Endothelial cell of umbilical vein (primary cell): ENCODE measurements around the gene DHCR7. TPM values are rescaled to one million over a fixed set of nuclear protein-coding genes. Genes with fewer than 3 reads are reported as not detected.

Experiments
- BruUV-seq: library from RNA; stranded (reverse); fragments of 400-500 nt; replicated peaks from 2 replicates; lab custom pipeline; 2021; lab: Mats Ljungman, UMichigan
- CTCF ChIA-PET: fragments of 300-600, 350-600 bp; sonication (Branson Sonifier 250); formaldehyde crosslinking; loops from one replicate; lab custom pipeline; 2021; ENCODE audit warnings: antibody characterized with exemption, inconsistent platforms; lab: Charles Lee
- POLR2A ChIA-PET: fragments of 300-600, 350-600 bp; sonication (Branson Sonifier 250); formaldehyde crosslinking; loops from one replicate; lab custom pipeline; 2021; ENCODE audit warnings: antibody characterized with exemption, inconsistent platforms; lab: Charles Lee
- DNase-seq: peaks from one replicate; pipeline ENCODE4 v3.0.0-alpha.2; 2011; ENCODE audit warnings: low read depth, low spot score
- FAIRE-seq: peaks from 2 replicates; lab custom pipeline; 2011; peaks lifted over from hg19 to GRCh38; lab: Jason Lieb, UNC
- H2AFZ ChIP-seq: 2 replicates; pipeline ENCODE4 v1.6.0; 2012; ENCODE audit warnings: low read depth, low read length, control low read depth, inconsistent platforms
- H3K27ac ChIP-seq: 2 replicates; pipeline ENCODE4 v1.5.1; 2011; ENCODE audit warnings: low read depth, mild to moderate bottlenecking, control low read depth, low read length, moderate library complexity; ENCODE audit not compliant: insufficient read depth
- H3K27me3 ChIP-seq, 2 experiments: 2 replicates each; pipeline versions ENCODE4 v1.6.0 to v1.6.1; 2011; ENCODE audit warnings: low read length in 2 of 2, mixed read lengths in 1 of 2; ENCODE audit not compliant: control insufficient read depth in 2 of 2, insufficient read depth in 2 of 2
- H3K36me3 ChIP-seq, 2 experiments: 2 replicates in 1 of 2; 3 replicates in 1 of 2; pipeline ENCODE4 v1.5.1; 2011; ENCODE audit warnings: low read length in 2 of 2, mild to moderate bottlenecking in 1 of 2, moderate library complexity in 1 of 2; ENCODE audit not compliant: control insufficient read depth in 2 of 2, insufficient read depth in 2 of 2; ENCODE audit errors: extremely low read depth in 1 of 2
- H3K4me1 ChIP-seq: 3 replicates; pipeline ENCODE4 v1.5.1; 2011; ENCODE audit warnings: mild to moderate bottlenecking, low read length; ENCODE audit not compliant: control insufficient read depth, insufficient read depth; ENCODE audit errors: extremely low read depth
- H3K4me2 ChIP-seq: 2 replicates; pipeline ENCODE4 v1.6.1; 2011; ENCODE audit warnings: low read length, control low read depth, mixed read lengths; ENCODE audit not compliant: insufficient read depth
- H3K4me3 ChIP-seq, 3 experiments: fragments of 200-600 bp in 1 of 3; sonication (generic), shearing (Covaris generic) in 1 of 3; replicated peaks in 1 of 3; 2 replicates each; pipeline ENCODE4 v1.5.1; 2011 to 2016; ENCODE audit warnings: control low read depth in 3 of 3, low read length in 3 of 3, mild to moderate bottlenecking in 2 of 3, inconsistent platforms in 1 of 3, low read depth in 1 of 3, moderate library complexity in 1 of 3; ENCODE audit not compliant: insufficient read depth in 1 of 3
- H3K79me2 ChIP-seq: 2 replicates; pipeline ENCODE4 v1.6.0; 2012; ENCODE audit warnings: low read length, inconsistent platforms; ENCODE audit not compliant: control insufficient read depth, insufficient read depth
- H3K9ac ChIP-seq: replicated peaks from 2 replicates; pipeline ENCODE3; 2011; ENCODE audit warnings: low read length, control low read depth; ENCODE audit not compliant: insufficient read depth; ENCODE audit errors: extremely low read depth
- H3K9me1 ChIP-seq: replicated peaks from 3 replicates; pipeline ENCODE4 v1.6.0; 2011; ENCODE audit warnings: mild to moderate bottlenecking, low read length; ENCODE audit not compliant: control insufficient read depth, insufficient read depth; ENCODE audit errors: extremely low read depth
- H3K9me3 ChIP-seq: replicated peaks from 2 replicates; pipeline ENCODE4 v1.5.1; 2012; ENCODE audit warnings: low read length, inconsistent platforms; ENCODE audit not compliant: control insufficient read depth, insufficient read depth
- H4K20me1 ChIP-seq: replicated peaks from 2 replicates; pipeline ENCODE3; 2011; ENCODE audit warnings: mild to moderate bottlenecking, low read length; ENCODE audit not compliant: control insufficient read depth, insufficient read depth; ENCODE audit errors: extremely low read depth
- EZH2 ChIP-seq: IDR thresholded peaks from 2 replicates; pipeline ENCODE4 v1.6.1; 2012; ENCODE audit warnings: borderline replicate concordance, low read depth, mild to moderate bottlenecking, moderate library complexity, low read length, inconsistent platforms; ENCODE audit not compliant: severe bottlenecking
- FOS ChIP-seq: IDR thresholded peaks from 2 replicates; pipeline ENCODE4 v1.6.1; 2011; ENCODE audit warnings: mild to moderate bottlenecking, low read length, moderate library complexity, borderline replicate concordance; ENCODE audit not compliant: insufficient read depth
- GATA2 ChIP-seq: IDR thresholded peaks from 2 replicates; pipeline ENCODE4 v1.7.0; 2011; ENCODE audit warnings: low read depth, mild to moderate bottlenecking, moderate library complexity, mixed read lengths, low read length; ENCODE audit not compliant: insufficient read length, insufficient read depth
- JUN ChIP-seq: IDR thresholded peaks from 2 replicates; pipeline ENCODE4 v1.6.1; 2011; ENCODE audit warnings: borderline replicate concordance, low read depth; ENCODE audit not compliant: insufficient read length, insufficient read depth
- MYC ChIP-seq: IDR thresholded peaks from one replicate; pipeline ENCODE4 v1.6.1; 2011; ENCODE audit warnings: mild to moderate bottlenecking, low read depth, low read length
- POLR2A ChIP-seq: IDR thresholded peaks from 2 replicates; pipeline ENCODE4 v1.6.1; 2012; ENCODE audit warnings: low read depth, mild to moderate bottlenecking, control low read depth, low read length
- POLR2AphosphoS5 ChIP-seq: IDR thresholded peaks from 2 replicates; pipeline ENCODE4 v1.6.1; 2012; ENCODE audit warnings: low read depth, mild to moderate bottlenecking, control low read depth, low read length, moderate library complexity; ENCODE audit not compliant: insufficient read depth
- dilution Hi-C: fragments of 300-500 bp; cut with MboI; formaldehyde crosslinking; loops from one replicate; pipeline ENCODE4 v1.15.0; 2019; ENCODE audit warnings: low sequenced_read_pairs; ENCODE audit not compliant: extremely low pct_ligation_motif_present
- intact Hi-C: fragments of 100-400 bp; cut with micrococcal nuclease; formaldehyde crosslinking; loops from one replicate; pipeline ENCODE4 v1.10.0; 2022
- polyA plus RNA-seq, 4 experiments: library from polyadenylated mRNA; depleted of rRNA in 3 of 4; stranded (reverse) in 3 of 4; unstranded in 1 of 4; fragments of >200 nt; gene quantifications; 2 replicates each; pipeline versions ENCODE4 v1.2.1 to v1.2.3, GENCODE V29; 2011 to 2012; ENCODE audit warnings: missing spikeins in 1 of 4
- total RNA-seq: library from RNA; stranded (reverse); gene quantifications from 2 replicates; pipeline ENCODE4 v1.2.3, GENCODE V29; 2021
- TF ChIP-seq, protein P1 (sequence below): IDR thresholded peaks from 2 replicates; pipeline ENCODE4 v1.6.1; 2011; ENCODE audit not compliant: insufficient read depth, insufficient read length
- TF ChIP-seq, protein P2 (sequence below), 2 donors: IDR thresholded peaks; 1 replicate in 1 of 2; 2 replicates in 1 of 2; pipeline ENCODE4 v1.5.1; 2011; ENCODE audit warnings: low read length in 2 of 2, mild to moderate bottlenecking in 2 of 2, moderate library complexity in 2 of 2, control low read depth in 1 of 2, inconsistent platforms in 1 of 2, low read depth in 1 of 2; ENCODE audit not compliant: insufficient read depth in 1 of 2; ENCODE audit errors: extremely low read depth in 1 of 2

Gene DHCR7
- total and polyA plus RNA-seq, 2 donors (not counting 3 experiments of a cell fraction or from before 2014, with no cell fraction given): 171 to 175 TPM

- dilution Hi-C loops (no loop called here), intact Hi-C loops (no loop called here)
- DNase-seq (no peak), FAIRE-seq (no peak)
- H3K4me2 ChIP-seq: no peak overlapping the region
- ChIA-PET POLR2A (no interaction called here), CTCF (interaction anchor here (1.4 kb wide), 1 partner anchor 85 kb away, joined by 3 read pairs; no protein-coding TSS in a partner anchor)
- H3K27ac ChIP-seq: no peak overlapping the region
- TF ChIP-seq POLR2AphosphoS5: no peak
- TF ChIP-seq JUN: no peak
- TF ChIP-seq, protein P1, sequence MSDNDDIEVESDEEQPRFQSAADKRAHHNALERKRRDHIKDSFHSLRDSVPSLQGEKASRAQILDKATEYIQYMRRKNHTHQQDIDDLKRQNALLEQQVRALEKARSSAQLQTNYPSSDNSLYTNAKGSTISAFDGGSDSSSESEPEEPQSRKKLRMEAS: no peak
- TF ChIP-seq EZH2: no peak
- TF ChIP-seq, protein P2, sequence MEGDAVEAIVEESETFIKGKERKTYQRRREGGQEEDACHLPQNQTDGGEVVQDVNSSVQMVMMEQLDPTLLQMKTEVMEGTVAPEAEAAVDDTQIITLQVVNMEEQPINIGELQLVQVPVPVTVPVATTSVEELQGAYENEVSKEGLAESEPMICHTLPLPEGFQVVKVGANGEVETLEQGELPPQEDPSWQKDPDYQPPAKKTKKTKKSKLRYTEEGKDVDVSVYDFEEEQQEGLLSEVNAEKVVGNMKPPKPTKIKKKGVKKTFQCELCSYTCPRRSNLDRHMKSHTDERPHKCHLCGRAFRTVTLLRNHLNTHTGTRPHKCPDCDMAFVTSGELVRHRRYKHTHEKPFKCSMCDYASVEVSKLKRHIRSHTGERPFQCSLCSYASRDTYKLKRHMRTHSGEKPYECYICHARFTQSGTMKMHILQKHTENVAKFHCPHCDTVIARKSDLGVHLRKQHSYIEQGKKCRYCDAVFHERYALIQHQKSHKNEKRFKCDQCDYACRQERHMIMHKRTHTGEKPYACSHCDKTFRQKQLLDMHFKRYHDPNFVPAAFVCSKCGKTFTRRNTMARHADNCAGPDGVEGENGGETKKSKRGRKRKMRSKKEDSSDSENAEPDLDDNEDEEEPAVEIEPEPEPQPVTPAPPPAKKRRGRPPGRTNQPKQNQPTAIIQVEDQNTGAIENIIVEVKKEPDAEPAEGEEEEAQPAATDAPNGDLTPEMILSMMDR (IDR thresholded peaks at IDR 0.05; ENCODE audit: extremely low read depth in 1 of 2, insufficient read depth in 1 of 2, low read depth in 1 of 2, low read length in 2 of 2): no peak
- TF ChIP-seq GATA2: no peak
- no peak for TF ChIP-seq POLR2A
- no peak for TF ChIP-seq FOS
- TF ChIP-seq MYC: no peak
- no peaks in the 10 kb centered on the region for H3K9me1 ChIP-seq
- H3K36me3 ChIP-seq: peaks cover 12 to 56% of the 10 kb centered on the region in 2 experiments
- H3K4me1 ChIP-seq: no peaks in the 10 kb centered on the region
- H3K9me3 ChIP-seq: no peaks in the 10 kb centered on the region
- H3K27me3 ChIP-seq: no peaks in the 10 kb centered on the region
- H4K20me1 ChIP-seq: no peaks in the 10 kb centered on the region
- no peaks in the 10 kb centered on the region for H3K79me2 ChIP-seq
- H3K9ac ChIP-seq: no peak overlapping the region
- no peak overlapping the region for H3K4me3 ChIP-seq
- BruUV-seq: no TSS peak
- H2AFZ ChIP-seq: no peak overlapping the region
These were observed 30.3 kb upstream of the DHCR7 start for GRCh38 chr11:71478528-71478840.
